Fibroblast of skin of scalp (primary cell): Measurements from ENCODE around the gene GNAI1.
"Not testable (repeated sequence)": the region's sequence is repeated elsewhere in the genome, so short reads cannot be mapped to it uniquely, and the experiment has no call there.

Experiments used
- DNase-seq: peaks from one replicate; pipeline ENCODE4 v3.0.0-alpha.2; 2013

Gene GNAI1

GRCh38 chr7:80133361-80134114 is 1.1 kb upstream of the GNAI1 start:
- peak; percentile 11 for DNase-seq

- no peak for DNase-seq
Observed at GRCh38 chr7:80134115-80134535, 506 bp upstream of the GNAI1 start.

- peak; percentile 37 for DNase-seq
Observed at GRCh38 chr7:80135309-80136104, 876 bp downstream of the GNAI1 start.

DNA sequence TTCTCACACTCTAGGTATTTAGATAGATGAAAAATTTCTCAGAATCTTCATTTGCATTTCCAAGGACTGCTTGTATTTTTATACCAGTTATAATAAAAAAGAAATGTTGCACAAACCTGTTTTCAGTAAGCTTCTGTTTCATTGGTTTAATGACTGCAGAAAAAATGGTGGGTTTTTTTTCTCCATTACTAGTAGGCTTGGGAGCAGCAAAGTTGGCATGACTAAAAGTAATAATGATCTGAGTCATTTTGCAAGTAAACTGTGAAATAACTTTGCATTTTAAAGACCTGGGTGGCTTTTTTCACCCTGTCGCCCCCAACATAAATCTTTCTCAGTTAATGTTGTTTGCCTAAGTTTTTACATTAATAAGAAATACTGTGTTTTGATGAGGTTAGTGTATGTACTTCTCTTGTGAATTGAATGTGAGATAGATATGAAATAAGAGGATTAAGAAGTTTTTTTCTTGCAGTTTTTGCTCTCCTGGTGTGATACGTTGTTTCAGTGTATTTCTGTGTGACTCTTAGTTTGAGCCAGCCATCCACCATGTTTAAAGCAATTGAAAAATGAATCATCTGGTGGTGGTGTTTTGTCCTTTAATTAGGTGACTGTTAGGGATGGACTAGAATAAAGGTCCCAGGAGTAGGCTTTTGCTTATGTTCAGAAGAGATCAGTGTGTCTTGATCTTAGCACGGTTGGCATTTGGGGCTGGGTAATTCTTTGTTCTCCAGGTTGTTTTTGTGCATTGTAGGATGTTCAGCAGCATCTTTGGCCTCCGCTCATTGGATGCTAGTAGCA is 1.8 kb downstream of the GNAI1 start:
- peak; percentile 46 for DNase-seq

- DNase-seq: no peak
Observed at GRCh38 chr7:80137410-80137809, 2.8 kb downstream of the GNAI1 start.

GRCh38 chr7:80139236-80139635 is 4.6 kb downstream of the GNAI1 start:
- no peak for DNase-seq

DNA sequence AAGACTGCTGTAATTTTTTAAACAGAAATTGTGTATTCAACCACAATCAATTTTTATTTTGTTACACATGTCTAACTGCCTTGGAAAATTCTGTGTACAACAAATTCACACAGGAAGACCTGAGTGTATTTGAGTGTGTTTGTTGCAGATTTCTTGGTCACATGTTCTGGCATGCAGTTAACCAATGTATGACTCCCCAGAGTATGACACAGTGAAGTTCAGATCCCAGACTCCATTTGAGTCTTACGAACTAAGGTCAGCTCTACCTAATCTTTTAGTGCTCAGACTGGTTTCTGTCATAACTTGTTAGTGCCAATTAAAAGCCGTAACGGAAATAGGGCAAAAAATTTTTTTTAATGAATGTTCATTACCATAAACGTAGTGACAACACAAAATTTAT is 5.8 kb downstream of the GNAI1 start:
- DNase-seq: no peak

DNA sequence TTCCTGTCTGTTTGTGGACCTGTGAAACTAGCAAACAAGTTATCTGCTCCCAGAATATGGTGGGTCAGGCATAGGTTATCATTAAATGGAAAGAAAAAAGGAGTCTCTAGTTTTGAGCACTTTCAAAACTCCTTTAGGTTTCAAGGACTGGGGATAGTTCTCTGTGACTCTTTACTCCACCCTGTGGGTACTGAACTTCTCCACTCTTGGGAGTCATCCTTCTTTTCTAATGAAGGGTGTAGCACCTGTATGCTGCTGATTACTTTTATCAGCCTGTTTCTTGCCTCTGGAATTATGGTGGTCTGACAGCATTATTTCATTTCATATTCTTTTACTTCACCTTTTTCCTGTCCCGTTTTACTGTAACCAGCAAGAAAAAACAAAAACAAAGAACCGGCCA is 6.7 kb downstream of the GNAI1 start:
- DNase-seq: no peak

- DNase-seq: no peak
Observed at GRCh38 chr7:80142853-80143580, 8.4 kb downstream of the GNAI1 start.

GRCh38 chr7:80145780-80146422 is 11.3 kb downstream of the GNAI1 start:
- peak; percentile 83 for DNase-seq

- no peak for DNase-seq
Observed at GRCh38 chr7:80146545-80147182, 12.0 kb downstream of the GNAI1 start.

DNA sequence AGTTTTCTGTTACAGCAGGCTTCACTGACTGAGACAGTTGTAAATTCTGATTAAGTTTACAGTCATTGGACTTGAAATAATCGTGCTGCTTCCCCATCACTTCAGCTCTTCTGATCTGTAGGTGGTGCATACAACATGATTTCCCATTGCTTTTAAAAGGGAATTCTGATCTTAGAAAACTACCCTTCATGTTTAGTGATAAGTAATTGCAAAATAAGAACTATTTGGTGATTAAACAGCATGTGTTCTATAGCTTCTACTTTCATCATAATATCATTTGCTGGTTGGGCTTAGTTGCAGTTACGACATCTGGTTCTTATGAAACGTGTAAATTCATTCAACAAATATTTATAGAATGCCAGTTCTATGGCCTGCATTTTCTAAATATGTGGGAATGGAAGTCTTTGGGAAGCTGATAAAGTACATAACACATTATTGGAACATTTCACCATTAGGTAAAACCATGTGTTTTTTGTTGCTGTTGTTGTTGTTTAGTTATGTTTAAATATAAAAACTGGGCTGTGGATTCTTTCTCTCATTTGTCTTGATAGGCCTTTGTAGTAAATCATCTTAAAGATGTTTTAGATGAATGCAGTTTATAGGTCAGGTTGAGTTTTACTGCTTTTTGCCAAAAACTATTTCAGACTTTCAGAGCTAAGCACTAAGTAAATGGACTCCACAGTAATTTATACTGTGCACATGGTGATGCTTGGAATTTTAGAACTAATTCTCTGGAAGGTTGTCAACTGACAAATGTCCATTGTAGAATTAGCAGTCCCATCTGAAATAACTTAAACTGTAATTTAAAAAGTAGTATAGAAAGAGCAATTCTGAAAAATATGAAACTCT is 13.1 kb downstream of the GNAI1 start:
- DNase-seq: peak; percentile 91

- peak; percentile 54 for DNase-seq
Observed at GRCh38 chr7:80150611-80151273, 16.1 kb downstream of the GNAI1 start.

DNA sequence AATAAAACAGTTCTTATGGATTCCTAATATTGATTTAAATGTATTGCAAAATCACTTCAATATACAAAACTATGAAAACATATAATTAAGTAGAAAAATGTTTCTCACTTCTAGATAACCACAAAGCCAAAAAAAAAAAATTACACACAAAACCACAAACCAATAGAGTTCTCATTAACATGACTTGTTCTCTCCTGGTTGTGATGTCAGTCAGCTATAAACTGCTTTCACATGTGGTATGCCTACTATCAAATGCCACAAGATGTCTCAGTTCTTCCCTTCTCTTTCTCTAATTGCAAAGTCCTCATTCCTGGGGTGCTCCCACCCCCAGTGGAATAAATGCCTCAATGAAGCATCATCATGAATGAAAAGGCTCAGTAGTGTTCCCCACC is 16.6 kb downstream of the GNAI1 start:
- DNase-seq: peak; percentile 77

DNA sequence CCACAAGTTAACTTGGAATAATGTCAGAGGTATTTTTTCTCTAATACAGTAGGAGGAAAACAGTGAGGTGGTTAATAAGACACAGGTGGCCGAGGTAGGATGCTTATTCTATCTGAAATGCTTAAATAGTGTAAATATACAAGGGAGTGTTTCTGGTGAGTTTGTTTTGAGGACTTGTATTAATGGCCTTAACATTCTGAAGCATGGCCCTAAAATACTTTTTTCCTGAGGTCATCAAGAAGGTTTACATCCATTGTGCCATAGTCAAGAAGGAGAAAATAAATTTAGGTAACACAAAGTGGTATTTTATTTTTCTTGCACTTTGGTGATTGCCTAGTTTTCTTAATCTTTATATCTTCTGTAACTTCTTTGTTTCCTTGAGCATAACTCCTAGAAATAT is 18.8 kb downstream of the GNAI1 start:
- no peak for DNase-seq

GRCh38 chr7:80154656-80155333 is 20.2 kb downstream of the GNAI1 start:
- DNase-seq: peak; percentile 50

DNA sequence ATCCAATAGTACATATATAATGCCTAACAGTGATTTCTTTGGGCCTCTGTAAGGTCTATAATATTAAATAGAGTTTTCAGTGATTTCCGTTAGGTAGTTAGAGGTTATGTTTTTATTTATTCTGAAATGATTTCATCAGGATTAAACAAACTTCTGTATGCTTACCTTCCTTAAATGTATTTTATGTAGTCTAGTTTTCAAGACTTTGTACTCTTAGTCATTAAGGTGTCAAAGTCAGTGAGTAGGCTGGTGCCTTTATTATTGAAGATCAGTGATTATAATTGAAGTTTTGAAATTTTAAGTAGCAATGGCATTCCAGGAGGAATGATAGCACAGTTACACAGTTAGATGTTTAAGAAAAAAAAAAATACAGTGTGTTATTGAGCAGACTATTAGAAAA is 20.7 kb downstream of the GNAI1 start:
- DNase-seq: no peak

DNA sequence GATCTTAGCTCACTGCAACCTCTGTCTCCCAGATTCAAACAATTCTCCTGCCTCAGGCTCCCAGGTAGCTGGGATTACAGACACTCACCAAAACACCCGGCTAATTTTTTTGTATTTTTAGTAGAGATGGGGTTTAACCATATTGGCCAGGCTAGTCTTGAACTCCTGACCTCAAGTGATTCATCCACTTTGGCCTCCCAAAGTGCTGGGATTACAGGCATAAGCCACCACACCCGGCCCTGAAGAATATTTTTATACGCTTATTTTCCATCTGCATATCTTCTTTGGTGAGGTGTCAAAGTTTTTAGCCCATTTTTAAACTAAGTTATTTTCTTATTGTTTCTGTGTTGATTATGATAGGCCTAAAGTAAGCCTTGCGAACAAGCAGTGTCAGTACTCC is 23.1 kb downstream of the GNAI1 start:
- DNase-seq: not testable (repeated sequence)

DNA sequence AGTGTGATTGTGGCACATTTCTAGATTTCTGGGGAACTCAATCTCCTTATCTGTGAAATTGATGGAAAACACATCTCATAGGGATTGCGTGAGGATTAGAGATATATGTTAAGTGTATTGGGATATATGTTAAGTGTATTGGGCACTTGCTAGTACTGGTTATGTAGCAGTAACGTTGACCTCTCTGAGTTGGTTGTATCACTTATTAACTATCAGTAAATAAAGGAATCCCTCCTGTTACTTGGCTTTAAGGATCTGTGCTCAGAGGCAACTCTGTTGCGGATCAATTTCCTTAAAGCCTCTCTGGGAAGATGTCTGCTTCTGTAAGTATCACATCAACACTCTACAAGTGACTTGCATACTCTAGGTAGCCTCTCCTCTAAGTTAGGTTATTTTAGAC is 25.2 kb downstream of the GNAI1 start:
- DNase-seq: no peak
